ENCODE results near the gene FNIP2.
"Not testable (repeated sequence)": the region's sequence is repeated elsewhere in the genome, so short reads cannot be mapped to it uniquely, and the experiment has no call there.

Gene FNIP2

GRCh38 chr4:158741326-158742021 is 27.4 kb upstream of the FNIP2 start:
- no peaks in the 10 kb centered on the region for H3K27me3 ChIP-seq (ENCODE audit: control insufficient read depth, insufficient read depth, low read length)
- H3K4me1 ChIP-seq (ENCODE audit: control insufficient read depth, insufficient read depth, low read length), result no peaks in the 10 kb centered on the region
- H3K9me3 ChIP-seq (ENCODE audit: control insufficient read depth, insufficient read depth, low read depth, low read length), result peaks cover 3% of the 10 kb centered on the region
- H3K4me3 ChIP-seq (ENCODE audit: low read depth, low read length), result no peak overlapping the region
- no peak overlapping the region for H3K27ac ChIP-seq (ENCODE audit: low read depth, low read length)
- no peaks in the 10 kb centered on the region for H3K36me3 ChIP-seq (ENCODE audit: control insufficient read depth, insufficient read depth, low read length)
- no peak overlapping the region for H3K9ac ChIP-seq (ENCODE audit: low read length)

DNA sequence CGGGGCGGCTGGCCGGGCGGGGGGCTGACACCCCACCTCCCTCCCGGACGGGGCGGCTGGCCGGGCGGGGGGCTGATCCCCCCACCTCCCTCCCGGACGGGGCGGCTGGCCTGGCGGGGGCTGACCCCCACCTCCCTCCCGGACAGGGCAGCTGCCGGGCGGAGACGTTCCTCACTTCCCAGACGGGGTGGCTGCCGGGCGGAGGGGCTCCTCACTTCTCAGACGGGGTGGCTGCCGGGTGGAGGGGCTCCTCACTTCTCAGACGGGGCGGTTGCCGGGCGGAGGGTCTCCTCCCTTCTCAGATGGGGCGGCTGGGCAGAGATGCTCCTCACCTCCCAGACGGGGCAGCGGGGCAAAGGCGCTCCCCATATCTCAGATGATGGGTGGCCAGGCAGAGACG is 22.3 kb upstream of the FNIP2 start:
- H3K9me3 ChIP-seq (ENCODE audit: control insufficient read depth, insufficient read depth, low read depth, low read length); H3K4me3 ChIP-seq (ENCODE audit: low read depth, low read length); H3K36me3 ChIP-seq (ENCODE audit: control insufficient read depth, insufficient read depth, low read length): not testable (repeated sequence)

DNA sequence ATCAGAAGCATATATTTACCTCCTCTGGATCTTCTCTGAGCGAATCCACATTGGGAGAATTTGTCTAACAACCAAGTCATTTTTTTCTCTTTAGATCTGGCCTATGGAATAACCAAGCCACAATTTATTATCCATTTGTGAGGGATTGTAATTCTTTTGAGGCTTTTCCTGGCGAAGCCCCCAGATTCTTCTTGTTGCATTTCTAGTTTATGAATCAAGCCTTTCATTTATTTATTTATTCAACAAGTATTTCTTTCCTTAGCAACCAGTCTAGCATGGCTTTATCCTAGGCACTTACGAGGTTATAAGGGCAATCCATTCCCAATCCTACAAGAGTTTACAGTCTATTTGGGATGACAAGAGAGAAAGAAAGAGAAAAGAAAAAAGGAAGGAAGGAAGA is 18.4 kb upstream of the FNIP2 start:
- no peaks in the 10 kb centered on the region for H3K36me3 ChIP-seq (ENCODE audit: control insufficient read depth, insufficient read depth, low read length)
- H3K9me3 ChIP-seq (ENCODE audit: control insufficient read depth, insufficient read depth, low read depth, low read length), result peaks cover 5% of the 10 kb centered on the region
- H3K4me1 ChIP-seq (ENCODE audit: control insufficient read depth, insufficient read depth, low read length), result no peaks in the 10 kb centered on the region
- H3K27ac ChIP-seq (ENCODE audit: low read depth, low read length), result no peak overlapping the region
- H3K27me3 ChIP-seq (ENCODE audit: control insufficient read depth, insufficient read depth, low read length), result no peaks in the 10 kb centered on the region
- H3K9ac ChIP-seq (ENCODE audit: low read length), result no peak overlapping the region
- H3K4me3 ChIP-seq (ENCODE audit: low read depth, low read length), result no peak overlapping the region

More for the DNA sequence above, 22.3 kb upstream of the FNIP2 start:
- not testable (repeated sequence) for H3K27ac ChIP-seq (ENCODE audit: low read depth, low read length); H3K27me3 ChIP-seq (ENCODE audit: control insufficient read depth, insufficient read depth, low read length); H3K4me1 ChIP-seq (ENCODE audit: control insufficient read depth, insufficient read depth, low read length); H3K9ac ChIP-seq (ENCODE audit: low read length)

DNA sequence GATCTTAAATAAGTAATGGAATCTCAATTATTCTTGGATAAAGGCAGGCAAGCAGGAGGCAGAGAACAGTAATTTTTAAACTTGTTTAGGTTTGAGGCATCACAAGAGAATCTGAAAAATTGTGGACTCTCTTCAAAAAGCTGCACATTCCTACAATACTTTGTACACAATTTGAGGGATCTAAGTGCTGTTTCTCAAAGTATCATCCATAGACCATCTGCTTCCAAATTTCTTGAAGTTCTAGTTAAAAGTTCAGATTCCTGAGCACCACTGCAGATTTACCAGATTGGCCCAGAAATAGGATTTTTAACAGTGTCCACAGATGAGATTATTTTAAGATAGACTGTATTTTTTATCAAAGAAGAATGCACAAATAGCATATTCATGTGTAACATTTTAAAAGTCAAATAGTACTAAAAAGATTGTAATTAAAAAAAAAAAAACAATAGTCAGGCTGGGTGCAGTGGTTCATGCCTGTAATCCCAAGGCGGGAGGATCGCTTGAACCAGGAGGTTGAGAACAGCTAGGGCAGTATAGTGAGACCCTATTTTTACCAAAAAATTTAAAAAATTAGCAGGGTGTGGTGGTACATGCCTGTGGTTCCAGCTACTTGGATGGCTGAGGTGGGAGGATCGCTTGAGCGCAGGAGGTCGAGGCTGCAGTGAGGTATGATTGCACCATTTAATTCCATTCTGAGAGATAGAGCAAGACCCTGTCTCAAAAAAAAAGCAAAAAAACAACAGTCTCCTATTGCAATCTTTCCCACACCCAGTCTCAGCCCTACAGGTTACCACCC is 14.2 kb upstream of the FNIP2 start:
- no peaks in the 10 kb centered on the region for H3K36me3 ChIP-seq (ENCODE audit: control insufficient read depth, insufficient read depth, low read length)
- H3K27me3 ChIP-seq (ENCODE audit: control insufficient read depth, insufficient read depth, low read length), result no peaks in the 10 kb centered on the region
- H3K27ac ChIP-seq (ENCODE audit: low read depth, low read length), result no peak overlapping the region
- no peak overlapping the region for H3K4me3 ChIP-seq (ENCODE audit: low read depth, low read length)
- H3K9ac ChIP-seq (ENCODE audit: low read length), result no peak overlapping the region
- peaks cover 10% of the 10 kb centered on the region; the same call in 1 of the 2 replicates for H3K9me3 ChIP-seq (ENCODE audit: control insufficient read depth, insufficient read depth, low read depth, low read length)
- H3K4me1 ChIP-seq (ENCODE audit: control insufficient read depth, insufficient read depth, low read length), result no peaks in the 10 kb centered on the region

GRCh38 chr4:158755819-158756218 is 13.0 kb upstream of the FNIP2 start:
- H3K4me3 ChIP-seq (ENCODE audit: low read depth, low read length); H3K4me1 ChIP-seq (ENCODE audit: control insufficient read depth, insufficient read depth, low read length); H3K27me3 ChIP-seq (ENCODE audit: control insufficient read depth, insufficient read depth, low read length); H3K9me3 ChIP-seq (ENCODE audit: control insufficient read depth, insufficient read depth, low read depth, low read length); H3K27ac ChIP-seq (ENCODE audit: low read depth, low read length); H3K36me3 ChIP-seq (ENCODE audit: control insufficient read depth, insufficient read depth, low read length); H3K9ac ChIP-seq (ENCODE audit: low read length): not testable (repeated sequence)

- H3K9me3 ChIP-seq (ENCODE audit: control insufficient read depth, insufficient read depth, low read depth, low read length), result peaks cover 10% of the 10 kb centered on the region; the same call in 1 of the 2 replicates
- H3K27me3 ChIP-seq (ENCODE audit: control insufficient read depth, insufficient read depth, low read length), result no peaks in the 10 kb centered on the region
- H3K9ac ChIP-seq (ENCODE audit: low read length), result no peak overlapping the region
- no peak overlapping the region for H3K4me3 ChIP-seq (ENCODE audit: low read depth, low read length)
- no peaks in the 10 kb centered on the region for H3K36me3 ChIP-seq (ENCODE audit: control insufficient read depth, insufficient read depth, low read length)
- H3K27ac ChIP-seq (ENCODE audit: low read depth, low read length), result no peak overlapping the region
- no peaks in the 10 kb centered on the region for H3K4me1 ChIP-seq (ENCODE audit: control insufficient read depth, insufficient read depth, low read length)
Measured at GRCh38 chr4:158756588-158756987, 12.2 kb upstream of the FNIP2 start.

GRCh38 chr4:158758142-158758541 is 10.7 kb upstream of the FNIP2 start:
- Histone ChIP-seq H3K9me3 (ENCODE audit: control insufficient read depth, insufficient read depth, low read depth, low read length) (peaks cover 10% of the 10 kb centered on the region; the same call in 1 of the 2 replicates), H3K4me1 (ENCODE audit: control insufficient read depth, insufficient read depth, low read length) (no peaks in the 10 kb centered on the region), H3K9ac (ENCODE audit: low read length) (no peak overlapping the region), H3K36me3 (ENCODE audit: control insufficient read depth, insufficient read depth, low read length) (no peaks in the 10 kb centered on the region), H3K27me3 (ENCODE audit: control insufficient read depth, insufficient read depth, low read length) (no peaks in the 10 kb centered on the region), H3K27ac (ENCODE audit: low read depth, low read length) (no peak overlapping the region), H3K4me3 (ENCODE audit: low read depth, low read length) (no peak overlapping the region)

GRCh38 chr4:158758703-158759102 is 10.1 kb upstream of the FNIP2 start:
- no peak overlapping the region for H3K9ac ChIP-seq (ENCODE audit: low read length)
- H3K4me3 ChIP-seq (ENCODE audit: low read depth, low read length), result no peak overlapping the region
- no peak overlapping the region for H3K27ac ChIP-seq (ENCODE audit: low read depth, low read length)

DNA sequence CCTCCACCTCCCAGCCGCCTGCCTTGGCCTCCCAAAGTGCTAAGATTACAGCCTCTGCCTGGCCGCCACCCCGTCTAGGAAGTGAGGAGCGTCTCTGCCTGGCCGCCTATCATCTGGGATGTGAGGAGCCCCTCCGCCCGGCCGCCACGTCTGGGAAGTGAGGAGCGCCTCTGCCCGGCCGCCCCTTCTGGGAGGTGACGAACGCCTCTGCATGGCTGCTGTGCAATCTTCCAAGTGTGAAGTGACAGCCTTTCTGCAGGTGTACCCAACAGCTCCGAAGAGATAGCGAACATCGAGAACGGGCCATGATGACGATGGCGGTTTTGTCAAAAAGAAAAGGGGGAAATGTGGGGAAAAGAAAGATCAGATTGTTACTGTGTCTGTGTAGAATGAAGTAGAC is 9.3 kb upstream of the FNIP2 start:
- H3K4me1 ChIP-seq (ENCODE audit: control insufficient read depth, insufficient read depth, low read length); H3K9me3 ChIP-seq (ENCODE audit: control insufficient read depth, insufficient read depth, low read depth, low read length); H3K4me3 ChIP-seq (ENCODE audit: low read depth, low read length); H3K27ac ChIP-seq (ENCODE audit: low read depth, low read length); H3K9ac ChIP-seq (ENCODE audit: low read length); H3K27me3 ChIP-seq (ENCODE audit: control insufficient read depth, insufficient read depth, low read length); H3K36me3 ChIP-seq (ENCODE audit: control insufficient read depth, insufficient read depth, low read length): not testable (repeated sequence)

More at GRCh38 chr4:158758703-158759102, 10.1 kb upstream of the FNIP2 start:
- H3K9me3 ChIP-seq (ENCODE audit: control insufficient read depth, insufficient read depth, low read depth, low read length), result peaks cover 10% of the 10 kb centered on the region; the same call in 1 of the 2 replicates
- H3K27me3 ChIP-seq (ENCODE audit: control insufficient read depth, insufficient read depth, low read length), result no peaks in the 10 kb centered on the region
- H3K4me1 ChIP-seq (ENCODE audit: control insufficient read depth, insufficient read depth, low read length), result no peaks in the 10 kb centered on the region
- H3K36me3 ChIP-seq (ENCODE audit: control insufficient read depth, insufficient read depth, low read length), result no peaks in the 10 kb centered on the region

- Histone ChIP-seq H3K27me3 (ENCODE audit: control insufficient read depth, insufficient read depth, low read length) (no peaks in the 10 kb centered on the region), H3K27ac (ENCODE audit: low read depth, low read length) (no peak overlapping the region), H3K36me3 (ENCODE audit: control insufficient read depth, insufficient read depth, low read length) (no peaks in the 10 kb centered on the region), H3K4me1 (ENCODE audit: control insufficient read depth, insufficient read depth, low read length) (no peaks in the 10 kb centered on the region), H3K9ac (ENCODE audit: low read length) (no peak overlapping the region), H3K4me3 (ENCODE audit: low read depth, low read length) (no peak overlapping the region), H3K9me3 (ENCODE audit: control insufficient read depth, insufficient read depth, low read depth, low read length) (peaks cover 10% of the 10 kb centered on the region; the same call in 1 of the 2 replicates)
Measured at GRCh38 chr4:158760866-158761265, 8.0 kb upstream of the FNIP2 start.

- Histone ChIP-seq H3K9ac (ENCODE audit: low read length) (no peak overlapping the region), H3K27me3 (ENCODE audit: control insufficient read depth, insufficient read depth, low read length) (peaks cover 10% of the 10 kb centered on the region; the same call in 1 of the 2 replicates), H3K27ac (ENCODE audit: low read depth, low read length) (no peak overlapping the region), H3K9me3 (ENCODE audit: control insufficient read depth, insufficient read depth, low read depth, low read length) (peaks cover 5% of the 10 kb centered on the region; the same call in 1 of the 2 replicates), H3K4me1 (ENCODE audit: control insufficient read depth, insufficient read depth, low read length) (0 out of 2 replicates have a peak, but pooled peaks cover under 1% of the 10 kb centered on the region), H3K4me3 (ENCODE audit: low read depth, low read length) (no peak overlapping the region), H3K36me3 (ENCODE audit: control insufficient read depth, insufficient read depth, low read length) (no peaks in the 10 kb centered on the region)
Measured at GRCh38 chr4:158762553-158762952, 6.3 kb upstream of the FNIP2 start.

All from HUES6 (cell line).